Occipital lobe (tissue), 2 donors: ENCODE results near the gene SLC19A1. TPM values are rescaled to one million over a fixed set of nuclear protein-coding genes. Genes with fewer than 3 reads are reported as not detected.
"Not testable (repeated sequence)": the region's sequence is repeated elsewhere in the genome, so short reads cannot be mapped to it uniquely, and the experiment has no call there.

ENCODE experiments used
- DNase-seq: peaks from one replicate; lab custom pipeline; 2025; lab: John Stamatoyannopoulos, UW
- total RNA-seq: library from RNA; depleted of rRNA; stranded (reverse); fragments of >200 nt; gene quantifications from one replicate; pipeline ENCODE4 v1.2.3, GENCODE V29; 2014

The SLC19A1 gene
- total RNA-seq, 1 donor from 2014 or later = 10.8 TPM

DNA sequence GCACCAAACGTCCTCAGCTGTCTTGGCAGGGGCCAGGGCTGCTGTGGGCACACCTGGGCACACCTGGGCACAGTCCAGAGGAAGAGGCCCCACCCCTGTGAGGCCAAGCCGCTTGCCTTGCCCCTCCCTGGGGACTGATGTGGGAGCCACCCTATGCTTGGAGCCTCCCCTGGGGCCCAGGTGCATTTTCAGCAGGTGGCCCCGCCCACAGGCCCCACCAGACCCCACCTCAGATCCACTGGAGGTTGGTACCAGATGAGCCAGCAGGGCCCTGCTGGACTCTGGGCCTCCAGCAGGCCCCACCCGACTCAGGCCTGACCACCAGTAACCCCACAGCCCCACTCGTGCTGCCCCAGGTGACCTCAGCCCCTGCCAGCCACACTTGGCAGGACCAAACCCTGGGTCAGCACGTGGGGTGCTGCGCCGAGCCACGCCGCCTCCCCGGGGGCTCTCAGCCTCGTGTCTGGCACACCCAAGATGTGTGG, 8.8 kb downstream of the SLC19A1 start:
- no peak for DNase-seq

DNA sequence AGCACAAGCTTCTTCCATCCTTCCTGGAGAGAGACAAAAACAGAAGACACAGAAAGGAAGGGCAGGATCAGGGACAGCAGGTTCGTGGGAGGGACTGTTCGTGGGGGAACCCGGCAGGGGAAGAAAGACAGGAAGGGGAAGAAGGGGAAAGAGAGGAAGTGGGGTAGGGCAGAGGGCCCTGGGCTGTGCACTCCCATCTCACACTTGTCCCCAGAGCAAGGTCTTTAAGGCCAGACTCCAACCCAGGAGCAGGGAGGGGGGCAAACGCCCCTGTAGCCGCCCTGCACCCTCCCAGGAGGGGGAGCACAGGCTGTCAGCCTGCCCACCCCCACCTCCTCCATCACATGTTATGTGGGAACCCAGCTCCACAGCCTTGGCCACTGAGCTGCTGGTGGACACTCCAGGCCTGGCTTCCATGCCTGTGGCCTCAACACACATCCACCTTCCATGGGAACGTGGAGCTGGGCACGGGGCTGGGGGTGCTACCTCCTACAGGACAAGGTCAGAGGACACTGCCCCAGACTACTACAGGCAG, 9.3 kb downstream of the SLC19A1 start:
- DNase-seq = no peak

DNA sequence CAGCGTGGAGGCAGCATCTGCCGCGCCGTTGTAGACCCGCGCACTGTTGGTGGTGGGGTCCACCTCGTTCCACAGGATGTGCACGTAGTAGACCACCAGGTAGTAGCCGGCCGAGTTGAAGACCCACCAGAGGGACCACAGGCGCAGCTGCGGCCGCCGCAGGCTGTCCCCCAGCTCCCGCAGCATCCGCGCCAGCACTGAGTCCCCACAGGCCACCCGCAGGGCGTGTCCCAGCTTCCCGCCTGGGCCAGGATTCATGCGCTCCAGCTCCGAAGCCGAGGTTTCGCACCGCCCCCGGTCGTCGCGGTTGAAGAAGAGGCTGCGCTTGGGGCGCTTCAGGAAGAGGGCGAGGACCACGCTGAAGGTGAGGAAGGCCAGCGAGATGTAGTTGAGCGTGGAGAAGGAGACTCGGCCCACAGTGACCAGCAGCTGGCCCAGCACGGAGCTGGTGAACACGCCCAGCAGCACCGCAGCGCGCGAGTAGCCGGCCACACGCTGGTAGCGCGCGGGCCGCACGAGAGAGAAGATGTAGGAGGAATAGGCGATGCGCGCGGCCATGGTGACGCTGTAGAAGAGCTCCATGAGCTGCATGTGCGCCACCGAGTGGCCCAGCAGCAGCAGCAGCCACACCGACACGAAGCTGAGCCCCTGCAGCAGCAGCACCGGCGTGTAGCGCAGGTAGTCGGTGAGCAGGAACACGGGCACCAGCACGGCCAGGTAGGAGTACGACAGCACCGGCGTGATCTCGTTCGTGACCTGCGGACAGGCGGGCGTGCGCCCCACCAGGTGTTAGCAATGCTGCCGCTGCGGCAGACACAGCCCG, 10.6 kb downstream of the SLC19A1 start:
- DNase-seq = no peak

DNA sequence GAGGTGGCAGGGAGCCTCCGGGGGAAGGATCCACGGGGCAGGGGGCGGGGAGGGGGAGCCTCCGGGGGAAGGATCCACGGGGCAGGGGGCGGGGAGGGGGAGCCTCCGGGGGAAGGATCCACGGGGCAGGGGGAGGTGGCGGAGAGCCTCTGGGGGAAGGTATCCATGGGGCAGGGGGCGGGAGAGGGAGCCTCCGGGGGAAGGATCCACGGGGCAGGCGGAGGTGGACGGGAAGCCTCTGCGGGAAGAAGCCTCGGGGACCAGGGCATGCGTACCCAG, 11.2 kb downstream of the SLC19A1 start:
- not testable (repeated sequence) for DNase-seq

DNA sequence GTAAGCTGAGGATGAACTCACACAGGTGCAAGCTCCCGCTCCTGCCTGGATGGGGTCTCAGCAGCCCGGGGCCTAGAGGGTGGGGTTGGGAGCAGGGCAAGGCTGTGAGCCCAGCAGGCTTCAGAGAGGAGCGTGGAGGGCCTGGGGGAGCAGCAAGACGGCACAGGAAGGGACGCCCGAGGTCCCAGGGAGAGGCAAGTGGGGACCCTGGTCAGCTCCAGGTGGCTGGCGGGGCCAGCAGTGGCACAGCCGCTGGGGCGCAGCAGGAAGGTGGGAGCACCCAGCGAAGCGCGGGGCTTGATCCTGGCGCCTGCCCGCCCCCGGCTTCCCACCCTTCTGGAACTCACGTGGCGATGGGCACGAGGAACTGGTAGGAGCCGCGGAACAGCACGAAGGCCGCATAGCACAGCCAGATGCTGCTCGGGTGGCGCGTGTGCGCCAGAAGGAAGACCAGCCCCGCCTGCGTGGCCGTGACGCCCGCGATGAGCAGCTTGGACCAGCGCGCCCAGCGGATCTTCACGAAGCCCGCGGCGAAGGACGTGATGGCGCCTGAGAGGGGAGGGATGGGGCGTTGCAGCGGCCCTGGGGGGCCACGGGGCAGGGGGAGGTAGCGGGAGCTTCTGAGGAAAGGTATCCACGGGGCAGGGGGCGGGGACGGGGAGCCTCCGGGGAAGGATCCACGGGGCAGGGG, 11.7 kb downstream of the SLC19A1 start:
- DNase-seq = no peak

DNA sequence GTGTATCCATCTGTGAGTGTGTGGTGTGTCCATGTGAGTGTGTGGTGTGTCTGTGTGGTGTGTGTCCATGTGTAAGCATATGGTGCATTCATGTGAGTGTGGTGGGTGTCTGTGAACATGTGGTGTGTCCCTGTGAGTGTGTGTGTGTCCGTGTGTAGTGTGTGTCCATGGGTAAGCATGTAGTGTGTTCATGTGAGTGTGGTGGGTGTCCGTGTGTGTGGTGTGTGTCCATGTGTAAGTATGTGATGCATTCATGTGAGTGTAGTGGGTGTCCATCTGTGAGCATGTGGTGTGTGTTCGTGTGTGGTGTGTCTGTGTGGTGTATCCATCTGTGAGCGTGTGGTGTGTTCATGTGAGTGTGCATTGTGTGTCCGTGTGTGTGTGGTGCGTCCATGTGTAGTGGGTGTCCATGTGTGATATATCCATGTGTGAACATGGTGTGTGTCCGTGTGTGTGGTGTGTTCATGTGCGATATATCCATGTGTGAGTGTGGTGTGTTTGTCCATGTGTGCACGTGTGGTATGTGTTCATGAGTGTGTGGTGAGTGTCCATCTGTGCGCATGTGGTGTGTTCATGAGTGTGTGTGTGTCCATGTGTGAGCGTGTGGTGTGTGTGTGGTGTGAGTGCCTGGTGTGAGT, 12.3 kb downstream of the SLC19A1 start:
- DNase-seq = no peak

DNA sequence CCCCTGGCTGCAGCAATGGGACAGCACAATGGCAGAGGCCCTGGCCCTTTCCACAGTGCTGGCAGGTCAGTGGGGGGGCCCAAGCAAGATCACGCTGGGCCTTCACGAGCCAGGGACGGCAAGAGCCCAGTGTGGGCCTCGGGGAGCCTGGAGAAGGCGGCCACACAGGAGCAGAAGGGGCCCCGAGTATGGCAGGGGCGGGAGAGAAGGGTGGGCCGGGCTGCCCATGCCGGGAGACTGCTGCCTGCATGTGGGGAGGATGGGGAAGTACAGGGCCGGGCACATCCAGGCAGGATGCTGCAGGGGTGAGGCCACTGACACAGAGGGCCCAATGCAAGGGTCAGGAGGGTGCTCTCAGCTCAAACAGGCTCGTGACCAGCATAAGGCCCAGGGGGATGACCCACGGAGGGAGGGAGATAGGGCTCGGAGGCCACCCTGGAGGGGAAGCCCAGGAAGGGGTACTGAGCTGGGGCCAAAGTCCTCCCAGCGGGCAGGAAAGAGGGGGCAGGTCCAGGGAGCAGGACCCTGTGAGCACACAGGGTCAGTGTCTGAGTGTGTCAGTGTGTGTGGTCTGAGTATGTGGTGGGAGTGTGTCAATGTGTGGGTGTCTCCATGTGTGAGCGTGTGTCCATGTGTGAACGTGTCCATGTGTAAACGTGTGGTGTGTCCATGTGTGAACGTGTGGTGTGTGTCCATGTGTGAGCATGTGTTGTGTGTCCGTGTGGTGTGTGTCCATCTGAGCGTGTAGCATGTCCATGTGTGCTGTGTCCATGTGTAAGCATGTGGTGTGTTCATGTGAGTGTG, 13.1 kb downstream of the SLC19A1 start:
- DNase-seq = no peak

DNA sequence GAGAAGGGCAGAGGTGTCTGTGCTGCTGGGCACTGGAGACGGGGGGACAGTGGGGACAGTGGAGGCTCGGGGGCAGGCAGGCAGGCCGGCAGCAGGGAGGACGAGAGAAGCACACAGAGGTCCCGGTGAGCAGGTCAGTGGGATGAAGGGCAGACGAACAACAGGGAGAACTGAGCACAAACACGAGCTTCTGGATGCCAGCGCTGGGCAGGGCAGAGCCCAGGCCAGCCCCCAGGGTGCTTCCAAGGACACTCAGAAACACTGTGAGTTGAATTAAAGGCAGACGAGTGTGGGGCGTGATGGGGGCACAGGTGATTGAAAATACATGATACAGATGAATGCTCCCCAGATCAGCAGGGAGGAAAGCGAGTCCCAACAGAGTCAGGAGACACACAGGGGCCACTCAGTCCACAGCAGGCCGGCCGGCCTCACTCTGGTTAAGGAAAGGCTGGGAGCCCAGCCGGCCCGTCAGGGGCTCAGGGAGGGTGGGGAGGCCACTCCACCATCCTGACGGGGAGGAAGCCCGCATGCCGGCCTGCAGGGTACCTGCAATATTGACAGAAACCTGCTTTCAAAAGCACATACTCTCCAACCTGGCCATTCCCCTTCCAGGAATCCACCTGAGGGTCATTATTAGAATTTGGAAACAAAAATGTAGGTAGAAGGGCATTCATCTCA, 14.1 kb downstream of the SLC19A1 start:
- DNase-seq = no peak

DNA sequence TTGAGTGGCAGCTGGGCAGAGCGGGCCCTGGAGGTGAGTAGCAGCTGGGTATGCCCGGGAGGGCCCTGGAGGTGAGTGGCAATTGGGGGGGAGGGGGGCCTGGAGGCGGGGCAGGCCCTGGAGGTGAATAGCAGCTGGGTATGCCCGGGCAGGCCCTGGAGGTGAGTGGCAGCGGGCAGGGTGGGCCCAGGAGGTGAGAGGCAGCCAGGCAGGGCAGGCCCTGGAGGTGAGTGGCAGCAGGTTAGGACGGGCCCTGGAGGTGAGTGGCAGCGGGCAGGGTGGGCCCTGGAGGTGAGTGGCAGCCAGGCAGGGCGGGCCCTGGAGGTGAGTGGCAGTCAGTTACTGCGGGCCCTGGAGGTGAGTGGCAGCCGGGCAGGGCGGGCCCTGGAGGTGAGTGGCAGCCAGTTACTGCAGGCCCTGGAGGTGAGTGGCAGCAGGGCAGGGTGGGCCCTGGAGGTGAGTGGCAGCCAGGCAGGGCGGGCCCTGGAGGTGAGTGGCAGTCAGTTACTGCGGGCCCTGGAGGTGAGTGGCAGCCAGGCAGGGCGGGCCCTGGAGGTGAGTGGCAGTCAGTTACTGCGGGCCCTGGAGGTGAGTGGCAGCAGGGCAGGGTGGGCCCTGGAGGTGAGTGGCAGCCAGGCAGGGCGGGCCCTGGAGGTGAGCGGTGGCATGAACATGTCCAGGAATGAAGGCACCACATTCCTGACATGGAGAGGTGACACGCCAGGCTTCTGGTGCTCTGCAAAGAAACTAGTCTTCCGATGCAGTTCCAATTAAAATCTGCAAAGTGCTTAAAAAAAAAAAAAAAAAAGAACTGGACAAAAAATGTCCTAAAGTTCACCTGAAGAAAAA, 14.9 kb downstream of the SLC19A1 start:
- DNase-seq = not testable (repeated sequence)

DNA sequence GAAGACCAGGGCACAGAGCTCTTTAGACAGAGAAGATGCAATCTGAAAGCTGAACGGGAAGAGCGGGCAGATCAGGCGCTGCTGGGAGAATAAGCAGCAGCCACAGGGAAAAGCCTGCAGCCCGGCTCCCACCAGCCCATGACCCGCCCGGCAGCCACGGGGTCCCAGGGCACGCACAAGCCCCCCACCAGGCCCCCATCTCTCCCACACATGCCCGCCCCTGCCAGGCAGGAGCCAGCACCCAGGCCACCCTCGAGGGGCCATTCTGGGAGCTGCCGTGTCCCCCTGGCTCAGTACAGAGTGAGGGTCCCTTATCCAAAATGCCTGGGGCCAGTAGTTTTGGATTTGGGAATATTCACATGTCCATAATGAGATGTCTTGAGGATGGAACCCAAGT, 16.3 kb downstream of the SLC19A1 start:
- no peak for DNase-seq

DNA sequence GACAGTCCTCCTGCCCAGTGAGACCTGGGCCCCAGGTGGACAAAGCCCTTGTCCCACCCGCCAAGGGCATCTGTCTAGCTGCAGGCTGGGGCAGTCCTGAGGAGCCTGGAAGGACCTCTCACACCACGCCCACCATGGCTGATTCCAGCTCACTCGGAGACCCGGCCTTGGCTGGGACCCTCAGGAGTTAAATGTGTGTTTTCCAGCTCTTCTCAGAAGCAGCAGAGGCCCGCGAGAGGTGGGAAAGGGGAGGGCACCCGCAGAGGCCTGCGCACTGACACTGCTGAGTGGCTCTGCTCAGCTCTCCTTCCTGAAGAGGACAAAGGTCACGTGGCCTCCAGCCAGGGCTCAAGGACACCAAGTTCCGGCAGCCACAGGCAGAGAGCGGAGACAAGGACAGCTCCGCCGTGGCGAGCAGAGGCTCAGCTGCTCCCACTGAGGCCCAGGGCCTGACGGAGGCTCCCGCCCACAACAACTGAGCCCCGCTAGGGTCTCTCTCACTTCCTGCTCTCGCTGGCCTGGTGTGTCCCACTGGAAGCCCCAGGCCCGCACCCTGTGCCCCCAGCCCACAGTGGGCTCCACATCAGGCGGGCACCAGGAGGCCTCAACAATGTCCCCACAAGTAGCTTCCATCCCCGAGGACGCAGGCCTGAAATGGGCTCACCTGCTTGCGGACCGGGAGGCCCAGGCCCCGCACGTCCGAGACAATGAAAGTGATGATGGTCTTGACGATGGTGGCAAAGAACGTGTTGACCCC, 16.9 kb downstream of the SLC19A1 start:
- DNase-seq = no peak

DNA sequence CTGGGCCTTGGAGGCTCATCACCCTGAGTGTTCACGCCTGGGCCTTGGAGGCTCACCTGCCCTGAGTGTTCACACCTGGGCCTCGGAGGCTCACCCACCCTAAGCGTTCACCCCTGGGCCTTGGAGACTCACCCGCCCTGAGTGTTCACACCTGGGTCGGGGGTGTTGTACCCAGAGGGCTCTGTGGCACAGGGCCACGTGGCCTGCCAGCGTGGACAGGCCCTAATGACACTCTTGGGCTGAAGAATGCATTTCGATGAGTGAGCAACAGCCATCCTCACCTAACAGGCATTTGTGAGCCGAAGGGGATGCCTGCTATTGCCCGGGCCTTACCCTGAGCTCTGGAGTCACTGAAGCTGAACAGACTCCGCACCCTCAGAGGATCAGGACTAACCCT, 17.5 kb downstream of the SLC19A1 start:
- no peak for DNase-seq

DNA sequence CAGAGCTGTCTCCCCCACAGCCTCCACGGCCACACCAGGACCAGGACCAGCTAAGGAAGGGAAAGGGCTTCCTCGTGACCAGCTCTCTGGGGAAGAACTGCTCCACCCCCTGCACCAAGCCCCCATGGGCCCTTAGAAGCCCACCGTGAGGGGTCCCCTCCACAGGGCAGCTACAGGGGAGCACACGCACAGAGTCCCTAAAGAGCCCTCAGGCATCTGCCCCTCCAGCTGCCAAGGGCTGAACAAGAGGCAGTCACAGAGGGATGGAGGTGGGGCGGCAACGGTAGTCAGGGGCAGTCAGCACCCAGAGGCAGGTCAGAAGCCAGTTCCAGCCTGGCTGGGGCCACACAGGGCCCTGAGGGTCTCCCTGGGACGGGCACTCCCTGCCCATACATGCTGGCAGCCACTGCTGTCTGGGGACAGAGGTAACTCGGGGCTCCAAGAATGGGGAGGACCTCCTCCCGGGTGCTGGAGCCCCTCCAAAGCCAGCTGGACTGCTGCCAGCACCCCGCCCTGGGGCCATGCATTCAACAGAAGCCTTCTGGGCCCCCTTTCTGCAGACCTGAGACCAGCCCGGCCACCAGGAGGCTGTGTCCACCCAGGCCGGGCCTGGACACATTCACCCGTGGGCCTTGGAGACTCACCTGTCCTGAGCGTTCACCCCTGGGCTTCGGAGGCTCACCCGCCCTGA, 18.7 kb downstream of the SLC19A1 start:
- DNase-seq = no peak

DNA sequence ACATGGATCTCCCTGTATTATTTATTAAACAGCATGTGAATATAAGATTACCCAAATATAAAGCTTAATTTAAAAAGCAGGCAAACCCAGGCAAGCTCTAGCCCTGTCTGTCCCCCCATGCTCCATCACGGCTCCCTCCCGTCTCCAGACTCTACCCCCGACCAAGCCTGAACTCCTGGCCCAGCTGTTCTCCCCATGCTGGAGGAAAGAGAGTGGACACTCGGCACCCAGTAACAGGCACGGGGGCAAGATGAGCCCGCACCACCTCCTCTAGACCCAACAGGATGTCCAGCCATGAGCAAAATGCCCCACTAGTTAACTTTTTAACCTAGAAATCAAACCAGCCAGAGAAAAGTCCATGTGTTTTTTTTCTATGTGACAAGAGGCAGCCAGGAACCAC, 19.3 kb downstream of the SLC19A1 start:
- no peak for DNase-seq

DNA sequence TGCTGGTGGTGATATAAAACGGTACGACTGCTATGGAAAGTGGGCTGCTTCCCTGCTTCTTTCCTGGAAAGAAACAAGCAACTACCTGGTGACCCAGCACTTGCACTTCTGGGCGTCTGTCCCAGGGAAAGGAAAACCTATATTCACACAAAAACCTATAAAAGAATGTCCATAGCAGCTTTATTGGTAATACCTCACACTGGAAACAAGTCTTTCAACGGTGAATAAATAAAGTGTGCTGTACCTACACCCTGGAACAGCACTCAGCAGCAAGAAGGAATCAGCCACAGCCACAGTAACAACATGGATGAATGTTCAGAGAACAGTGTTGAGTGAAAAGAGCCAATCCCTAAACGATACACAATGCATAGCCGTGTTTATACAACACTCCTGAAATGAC, 19.9 kb downstream of the SLC19A1 start:
- no peak for DNase-seq

DNA sequence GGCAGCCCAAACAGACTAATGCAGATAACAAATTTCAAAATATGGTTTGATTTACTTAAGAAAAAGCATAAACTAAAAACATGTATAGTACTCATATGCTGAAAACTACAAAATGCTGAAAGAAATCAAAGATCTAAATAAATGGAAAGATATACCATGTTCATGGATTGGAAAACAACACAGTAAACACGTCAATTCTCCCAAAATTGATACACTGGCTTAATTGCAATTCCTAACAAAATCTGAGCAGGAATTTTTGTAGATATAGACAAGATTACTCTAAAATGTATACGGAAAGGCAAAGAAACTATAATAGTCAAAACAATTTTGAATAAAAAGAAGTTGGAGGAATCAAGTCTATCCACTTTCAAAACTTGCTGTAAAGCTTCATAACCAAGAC, 21.0 kb downstream of the SLC19A1 start:
- DNase-seq = no peak

DNA sequence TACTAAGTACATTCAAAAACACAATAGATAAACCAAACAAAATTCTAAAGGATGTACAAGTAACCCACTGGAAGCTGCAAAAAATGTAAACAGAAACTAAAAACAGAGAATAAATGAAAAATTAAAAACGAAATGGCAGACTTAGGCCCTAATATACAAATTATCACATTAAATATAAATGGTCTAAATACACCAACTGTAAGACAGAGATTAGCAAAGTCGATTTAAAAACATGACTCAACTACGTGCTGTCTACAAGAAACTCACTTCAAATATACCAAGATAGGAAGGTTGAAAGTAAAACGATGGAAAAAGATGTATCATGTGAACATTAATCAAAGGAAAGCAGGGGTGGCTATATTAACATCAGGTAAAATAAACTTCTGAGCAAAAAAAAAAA, 23.1 kb downstream of the SLC19A1 start:
- DNase-seq = no peak

DNA sequence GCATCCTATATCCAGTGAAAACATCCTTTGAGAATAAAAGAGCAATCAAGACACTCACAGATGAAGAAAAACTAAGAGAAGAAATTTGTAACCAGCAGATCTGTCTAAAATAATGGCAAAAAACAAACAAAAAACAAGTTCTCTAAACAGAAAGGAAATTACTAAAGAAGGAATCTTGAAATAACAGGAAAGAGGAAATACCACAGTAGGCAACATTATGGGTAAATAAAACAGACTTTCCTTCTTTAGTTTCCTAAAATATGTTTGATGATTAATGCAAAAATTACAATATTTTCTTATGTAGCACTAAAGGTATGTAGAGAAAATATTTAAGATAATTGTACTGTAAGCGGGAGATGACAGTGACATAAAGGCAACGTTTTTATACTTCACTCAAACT, 23.5 kb downstream of the SLC19A1 start:
- no peak for DNase-seq
